Naive thymus-derived CD4-positive, alpha-beta T cell (primary cell): ENCODE results near the gene IFNK. TPM values are rescaled to one million over a fixed set of nuclear protein-coding genes. Genes with fewer than 3 reads are reported as not detected.

ENCODE experiments used
- ATAC-seq: fragments of 150-1000 bp; cut with Tn5 transposase; 2 replicates; pipeline ENCODE4 v1.10.0; 2021; ENCODE audit warnings: mild to moderate bottlenecking, moderate library complexity
- CTCF ChIA-PET: fragments of 350-600 bp; sonication (Branson Sonifier 250); formaldehyde crosslinking; loops from one replicate; lab custom pipeline; 2021; ENCODE audit warnings: antibody characterized with exemption; lab: Charles Lee
- POLR2A ChIA-PET: fragments of 350-600 bp; sonication (Branson Sonifier 250); formaldehyde crosslinking; loops from one replicate; lab custom pipeline; 2021; ENCODE audit warnings: antibody characterized with exemption, inconsistent platforms; lab: Charles Lee
- DNase-seq, 9 donors: peaks; one replicate each; pipeline versions ENCODE4 v3.0.0 to v3.0.0-alpha.2; 2020 to 2022; ENCODE audit warnings: mixed read lengths in 1 of 9
- H3K27ac ChIP-seq: one replicate; pipeline ENCODE4 v1.7.0; 2013; ENCODE audit warnings: mild to moderate bottlenecking, low read depth, low read length, moderate library complexity
- H3K27me3 ChIP-seq, 2 donors: one replicate each; pipeline ENCODE4 v1.7.0; 2013; ENCODE audit warnings: low read length in 2 of 2, mild to moderate bottlenecking in 2 of 2, moderate library complexity in 2 of 2; ENCODE audit not compliant: control insufficient read depth in 2 of 2, insufficient read depth in 2 of 2
- H3K36me3 ChIP-seq, 3 experiments: 1 replicate in 2 of 3; 2 replicates in 1 of 3; pipeline ENCODE4 v1.7.0; 2013; ENCODE audit warnings: low read length in 3 of 3, mild to moderate bottlenecking in 3 of 3, moderate library complexity in 1 of 3; ENCODE audit not compliant: insufficient read depth in 3 of 3, control insufficient read depth in 2 of 3
- H3K4me1 ChIP-seq, 2 donors: one replicate each; pipeline ENCODE4 v1.7.0; 2013; ENCODE audit warnings: low read length in 2 of 2, mild to moderate bottlenecking in 2 of 2, moderate library complexity in 1 of 2; ENCODE audit not compliant: control insufficient read depth in 2 of 2, insufficient read depth in 2 of 2
- H3K4me3 ChIP-seq: 2 replicates; pipeline ENCODE4 v1.7.0; 2013; ENCODE audit warnings: mild to moderate bottlenecking, low read length
- H3K9me3 ChIP-seq, 3 experiments: 1 replicate in 2 of 3; 2 replicates in 1 of 3; pipeline ENCODE4 v1.7.0; 2013; ENCODE audit warnings: low read length in 3 of 3; ENCODE audit not compliant: control insufficient read depth in 2 of 3
- H3K27ac Mint-ChIP-seq, 9 donors: one replicate each; pipeline ENCODE4 v1.8.0; 2020 to 2022; ENCODE audit warnings: mixed read lengths in 9 of 9, mild to moderate bottlenecking in 8 of 9, moderate library complexity in 5 of 9, inconsistent platforms in 2 of 9
- H3K27me3 Mint-ChIP-seq, 5 donors: one replicate each; pipeline ENCODE4 v1.8.0; 2021 to 2022; ENCODE audit warnings: mixed read lengths in 5 of 5, mild to moderate bottlenecking in 1 of 5
- H3K36me3 Mint-ChIP-seq, 5 donors: one replicate each; pipeline ENCODE4 v1.8.0; 2020 to 2022; ENCODE audit warnings: mixed read lengths in 5 of 5, mild to moderate bottlenecking in 3 of 5, inconsistent platforms in 1 of 5
- H3K4me1 Mint-ChIP-seq, 7 donors: one replicate each; pipeline ENCODE4 v1.8.0; 2020 to 2022; ENCODE audit warnings: mixed read lengths in 7 of 7, mild to moderate bottlenecking in 3 of 7, inconsistent platforms in 1 of 7
- H3K4me3 Mint-ChIP-seq, 10 donors: one replicate each; pipeline ENCODE4 v1.8.0; 2020 to 2022; ENCODE audit warnings: mild to moderate bottlenecking in 10 of 10, mixed read lengths in 10 of 10, moderate library complexity in 6 of 10, inconsistent platforms in 2 of 10
- H3K9me3 Mint-ChIP-seq, 11 donors: one replicate each; pipeline ENCODE4 v1.8.0; 2020 to 2022; ENCODE audit warnings: mixed read lengths in 11 of 11, mild to moderate bottlenecking in 4 of 11, inconsistent platforms in 1 of 11, moderate library complexity in 1 of 11
- intact Hi-C, 2 donors: fragments of 100-400 bp; cut with micrococcal nuclease; formaldehyde crosslinking; loops; one replicate each; pipeline ENCODE4 v1.15.1; 2023
- polyA plus RNA-seq, 2 donors: library from polyadenylated mRNA; unstranded; fragments of 300-500 nt; fragmentation: Illumina TruSeq; gene quantifications; one replicate each; pipeline ENCODE4 v1.2.3, GENCODE V29; 2021
- total RNA-seq, 6 experiments: library from RNA in 5 of 6; stranded (reverse) in 5 of 6; gene quantifications; 1 replicate in 5 of 6; 2 replicates in 1 of 6; pipeline ENCODE4 v1.2.3 and lab custom pipeline; 2021 to 2026

The IFNK gene
- total and polyA plus RNA-seq, 7 experiments from 2014 or later, result not detected

- H3K27me3 Mint-ChIP-seq, result no peaks in the 10 kb centered on the region
- DNase-seq, result no peak
- peaks cover 0 to 6% (median 0%) of the 10 kb centered on the region in 7 donors for H3K4me1 Mint-ChIP-seq
- Histone ChIP-seq H3K4me1 (no peaks in the 10 kb centered on the region), H3K36me3 (peaks cover 0 to 19% (median 9%) of the 10 kb centered on the region in 3 experiments), H3K27me3 (no peaks in the 10 kb centered on the region), H3K4me3 (no peak overlapping the region), H3K27ac (no peak overlapping the region), H3K9me3 (no peaks in the 10 kb centered on the region)
- no peak for ATAC-seq
- no peak overlapping the region for H3K4me3 Mint-ChIP-seq
- ChIA-PET CTCF (interaction anchor here (1.3 kb wide), 1 partner anchor 19 kb away, joined by 3 read pairs; no protein-coding TSS in a partner anchor), POLR2A (no interaction called here)
- H3K9me3 Mint-ChIP-seq, result no peaks in the 10 kb centered on the region
- intact Hi-C loops, result loop anchor here in 1 of 2 donors (2.0 kb wide), 1 partner anchor 516 kb away; no protein-coding TSS in a partner anchor
- peaks cover 4 to 41% (median 23%) of the 10 kb centered on the region in 5 donors for H3K36me3 Mint-ChIP-seq
- no peak overlapping the region for H3K27ac Mint-ChIP-seq
Measured at GRCh38 chr9:27549196-27549755, 25.2 kb downstream of the IFNK start.

GRCh38 chr9:27554712-27555111 lies 30.6 kb downstream of the IFNK start:
- H3K27me3 Mint-ChIP-seq, result no peaks in the 10 kb centered on the region
- Histone ChIP-seq H3K4me3 (no peak overlapping the region), H3K4me1 (no peaks in the 10 kb centered on the region), H3K9me3 (no peaks in the 10 kb centered on the region), H3K27ac (no peak overlapping the region), H3K36me3 (peaks cover 9 to 56% (median 10%) of the 10 kb centered on the region in 3 experiments), H3K27me3 (no peaks in the 10 kb centered on the region)
- intact Hi-C loops, result loop anchor here in 1 of 2 donors (10.0 kb wide), 1 partner anchor 60 kb away; no protein-coding TSS in a partner anchor
- no peak for ATAC-seq
- H3K4me1 Mint-ChIP-seq, result peaks cover 0 to 6% (median 0%) of the 10 kb centered on the region in 7 donors
- peaks cover 4 to 44% (median 23%) of the 10 kb centered on the region in 5 donors for H3K36me3 Mint-ChIP-seq
- ChIA-PET CTCF (interaction anchor here (0.5 to 1.0 kb wide), 3 partner anchors 14 to 1624 kb away, joined by 3 to 4 read pairs (median 3); no protein-coding TSS in a partner anchor), POLR2A (interaction anchor here (0.6 kb wide), 1 partner anchor 221 kb away, joined by 3 read pairs; no protein-coding TSS in a partner anchor)
- no peak for DNase-seq
- H3K9me3 Mint-ChIP-seq, result no peaks in the 10 kb centered on the region
- no peak overlapping the region for H3K27ac Mint-ChIP-seq
- H3K4me3 Mint-ChIP-seq, result no peak overlapping the region

- Mint-ChIP-seq H3K4me1 (peaks cover 0 to 6% (median 0%) of the 10 kb centered on the region in 7 donors), H3K27ac (no peak overlapping the region), H3K9me3 (no peaks in the 10 kb centered on the region), H3K4me3 (no peak overlapping the region), H3K27me3 (no peaks in the 10 kb centered on the region), H3K36me3 (peaks cover 4 to 44% (median 28%) of the 10 kb centered on the region in 5 donors)
- intact Hi-C loops, result loop anchor here in 1 of 2 donors (10.0 kb wide), 1 partner anchor 58 kb away; no protein-coding TSS in a partner anchor
- H3K9me3 ChIP-seq, result no peaks in the 10 kb centered on the region
- ATAC-seq, result no peak
- CTCF ChIA-PET, result no interaction called here
- H3K27me3 ChIP-seq, result no peaks in the 10 kb centered on the region
- peaks cover 9 to 59% (median 10%) of the 10 kb centered on the region in 3 experiments for H3K36me3 ChIP-seq
- no peak for DNase-seq
- H3K4me3 ChIP-seq, result no peak overlapping the region
- POLR2A ChIA-PET, result no interaction called here
- no peak overlapping the region for H3K27ac ChIP-seq
- H3K4me1 ChIP-seq, result no peaks in the 10 kb centered on the region
Measured at GRCh38 chr9:27556470-27556869, 32.4 kb downstream of the IFNK start.

GRCh38 chr9:27558307-27558706 lies 34.2 kb downstream of the IFNK start:
- Mint-ChIP-seq H3K4me1 (peaks cover 0 to 4% (median 0%) of the 10 kb centered on the region in 7 donors), H3K36me3 (peaks cover 6 to 39% (median 24%) of the 10 kb centered on the region in 5 donors), H3K4me3 (no peak overlapping the region), H3K27me3 (no peaks in the 10 kb centered on the region), H3K27ac (no peak overlapping the region), H3K9me3 (no peaks in the 10 kb centered on the region)
- DNase-seq, result no peak
- no peaks in the 10 kb centered on the region for H3K4me1 ChIP-seq
- intact Hi-C loops, result loop anchor here in 1 of 2 donors (2.0 to 10.0 kb wide), 2 partner anchors 14 to 56 kb away; partner anchors contain the start of gene C9orf72
- no peaks in the 10 kb centered on the region for H3K9me3 ChIP-seq
- no peaks in the 10 kb centered on the region for H3K27me3 ChIP-seq
- peaks cover 0 to 61% (median 10%) of the 10 kb centered on the region in 3 experiments for H3K36me3 ChIP-seq
- ATAC-seq, result no peak
- no peak overlapping the region for H3K27ac ChIP-seq
- POLR2A ChIA-PET, result no interaction called here
- CTCF ChIA-PET, result no interaction called here
- H3K4me3 ChIP-seq, result no peak overlapping the region

GRCh38 chr9:27560457-27560856 lies 36.4 kb downstream of the IFNK start:
- H3K4me3 ChIP-seq, result no peak overlapping the region
- peaks cover 0 to 43% (median 10%) of the 10 kb centered on the region in 3 experiments for H3K36me3 ChIP-seq
- intact Hi-C loops, result loop anchor here in 1 of 2 donors (5.0 kb wide), 1 partner anchor 48 kb away; no protein-coding TSS in a partner anchor
- ATAC-seq (no peak), DNase-seq (no peak)
- Mint-ChIP-seq H3K27me3 (no peaks in the 10 kb centered on the region), H3K36me3 (peaks cover 4 to 28% (median 15%) of the 10 kb centered on the region in 5 donors), H3K9me3 (no peaks in the 10 kb centered on the region), H3K4me1 (peaks cover 1 to 23% (median 19%) of the 10 kb centered on the region in 7 donors), H3K4me3 (no peak overlapping the region), H3K27ac (no peak overlapping the region)
- H3K9me3 ChIP-seq, result no peaks in the 10 kb centered on the region
- H3K27me3 ChIP-seq, result no peaks in the 10 kb centered on the region
- peaks cover 0 to 4% of the 10 kb centered on the region in 2 donors for H3K4me1 ChIP-seq
- H3K27ac ChIP-seq, result no peak overlapping the region
- ChIA-PET CTCF (no interaction called here), POLR2A (interaction anchor here (3.1 kb wide), 1 partner anchor 13 kb away, joined by 14 read pairs; the partner anchor contains the start of gene C9orf72)

GRCh38 chr9:27561685-27562084 lies 37.6 kb downstream of the IFNK start:
- Mint-ChIP-seq H3K27ac (no peak overlapping the region), H3K36me3 (peaks cover 6 to 28% (median 19%) of the 10 kb centered on the region in 5 donors), H3K9me3 (no peaks in the 10 kb centered on the region), H3K4me1 (peaks cover 1 to 30% (median 24%) of the 10 kb centered on the region in 7 donors), H3K4me3 (no peak overlapping the region), H3K27me3 (no peaks in the 10 kb centered on the region)
- no peak overlapping the region for H3K27ac ChIP-seq
- peaks cover 0 to 4% of the 10 kb centered on the region in 2 donors for H3K4me1 ChIP-seq
- no peaks in the 10 kb centered on the region for H3K27me3 ChIP-seq
- H3K9me3 ChIP-seq, result no peaks in the 10 kb centered on the region
- CTCF ChIA-PET, result interaction anchor here (1.1 kb wide), 1 partner anchor 13 kb away, joined by 3 read pairs; no protein-coding TSS in a partner anchor
- DNase-seq, result no peak
- ATAC-seq, result no peak
- POLR2A ChIA-PET, result interaction anchor here (3.1 kb wide), 1 partner anchor 11 kb away, joined by 14 read pairs; the partner anchor contains the start of gene C9orf72
- H3K4me3 ChIP-seq, result no peak overlapping the region
- intact Hi-C loops, result loop anchor here in 1 of 2 donors (5.0 kb wide), 1 partner anchor 49 kb away; no protein-coding TSS in a partner anchor
- H3K36me3 ChIP-seq, result peaks cover 0 to 36% (median 5%) of the 10 kb centered on the region in 3 experiments
